Stimulated activated CD8-positive, alpha-beta memory T cell treated with anti-CD3 and anti-CD28 coated beads, Interleukin-15, amount 100 ng/mL, for 24 hours (primary cell): ENCODE data around the gene SERPIND1.

Experiments used
- DNase-seq: peaks from one replicate; pipeline ENCODE4 v3.0.0-alpha.2; 2020; ENCODE audit warnings: low read depth

The SERPIND1 gene

GRCh38 chr22:20776624-20777405 is 2.9 kb downstream of the SERPIND1 start:
- no peak for DNase-seq

DNA sequence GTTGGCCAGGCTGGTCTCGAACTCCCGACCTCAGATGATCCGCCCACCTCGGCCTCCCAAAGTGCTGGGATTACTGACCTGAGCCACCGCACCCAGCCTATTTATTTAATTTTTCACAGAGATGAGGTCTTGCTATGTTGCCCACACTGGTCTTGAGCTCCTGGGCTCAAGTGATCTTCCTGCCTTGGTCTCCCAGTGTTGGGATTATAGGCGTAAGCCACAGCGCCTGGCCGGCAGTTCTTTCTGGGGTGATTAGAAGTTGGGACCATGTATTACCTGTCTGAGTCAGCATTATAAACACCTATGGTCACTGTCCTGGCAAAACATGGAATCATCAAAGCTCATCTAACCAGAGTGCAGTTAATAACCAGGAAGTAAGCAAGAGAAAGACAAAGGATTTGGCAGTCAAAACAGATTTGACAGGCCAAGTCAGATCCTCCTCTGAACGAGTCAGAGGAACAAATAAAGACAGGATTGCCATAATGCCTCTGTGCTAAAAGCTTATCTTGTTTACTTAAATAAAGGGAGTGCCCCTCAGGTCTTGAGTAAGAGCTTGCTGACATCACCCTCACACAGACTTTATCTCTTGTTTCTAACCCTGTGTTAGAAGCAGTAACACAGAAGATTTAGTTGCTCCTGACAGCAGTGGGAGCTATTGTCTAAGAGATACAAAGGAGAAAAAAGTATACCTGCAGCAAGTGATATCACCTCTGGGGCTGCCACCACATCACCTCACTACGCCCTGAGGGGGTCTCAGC is 3.7 kb downstream of the SERPIND1 start:
- DNase-seq: no peak

DNA sequence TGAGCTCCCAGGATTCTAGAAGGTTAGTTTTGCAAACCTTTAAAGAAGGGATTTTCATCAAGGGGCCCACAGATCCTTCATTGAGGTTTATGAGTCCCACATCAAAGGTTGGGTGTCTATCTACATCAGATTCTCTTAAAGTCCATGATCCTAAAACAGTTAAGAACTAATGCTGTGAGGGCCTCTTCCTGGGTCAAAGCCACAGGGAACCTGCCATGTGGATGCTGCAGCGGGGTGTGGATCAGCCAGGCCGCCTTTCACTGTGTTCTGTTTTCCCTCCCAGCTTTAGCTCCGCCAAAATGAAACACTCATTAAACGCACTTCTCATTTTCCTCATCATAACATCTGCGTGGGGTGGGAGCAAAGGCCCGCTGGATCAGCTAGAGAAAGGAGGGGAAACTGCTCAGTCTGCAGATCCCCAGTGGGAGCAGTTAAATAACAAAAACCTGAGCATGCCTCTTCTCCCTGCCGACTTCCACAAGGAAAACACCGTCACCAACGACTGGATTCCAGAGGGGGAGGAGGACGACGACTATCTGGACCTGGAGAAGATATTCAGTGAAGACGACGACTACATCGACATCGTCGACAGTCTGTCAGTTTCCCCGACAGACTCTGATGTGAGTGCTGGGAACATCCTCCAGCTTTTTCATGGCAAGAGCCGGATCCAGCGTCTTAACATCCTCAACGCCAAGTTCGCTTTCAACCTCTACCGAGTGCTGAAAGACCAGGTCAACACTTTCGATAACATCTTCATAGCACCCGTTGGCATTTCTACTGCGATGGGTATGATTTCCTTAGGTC is 5.3 kb downstream of the SERPIND1 start:
- DNase-seq: no peak

GRCh38 chr22:20779818-20780158 is 5.9 kb downstream of the SERPIND1 start:
- no peak for DNase-seq

DNA sequence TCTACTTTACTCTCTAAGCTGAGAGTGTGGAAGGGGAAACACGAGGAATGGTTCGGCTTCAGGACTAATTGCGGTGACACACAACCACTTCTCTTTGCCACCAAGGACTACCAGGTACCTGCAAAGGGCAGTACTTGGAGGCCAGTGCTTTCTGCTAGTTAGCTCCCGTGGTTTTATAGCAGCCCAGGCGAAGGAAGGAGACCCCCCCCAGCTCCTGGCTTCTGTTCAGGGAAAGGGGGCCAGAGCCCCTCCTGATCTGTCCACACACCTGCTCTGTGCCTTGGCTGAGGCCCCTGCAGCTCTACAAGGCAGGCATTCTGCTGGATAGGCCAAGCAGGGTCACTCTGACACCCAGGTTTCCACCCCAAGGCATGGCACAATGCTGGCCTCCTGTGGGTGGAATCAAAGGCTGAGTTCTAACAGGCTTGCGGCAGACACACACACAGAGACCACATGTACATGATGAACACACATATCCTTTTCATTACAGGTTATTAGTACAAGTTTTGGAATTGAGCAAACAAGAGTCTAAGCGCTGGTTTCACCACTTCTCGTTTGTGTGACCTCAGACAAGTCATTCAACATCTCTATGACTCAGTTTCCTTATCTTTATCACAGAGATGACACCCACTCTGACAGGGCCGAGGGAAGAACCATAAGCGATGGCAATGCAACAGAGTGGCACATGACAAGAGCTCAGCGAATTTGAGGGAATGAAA is 7.5 kb downstream of the SERPIND1 start:
- no peak for DNase-seq

- no peak for DNase-seq
These were observed 8.2 kb downstream of the SERPIND1 start for GRCh38 chr22:20782083-20782482.

- no peak for DNase-seq
These were observed 8.8 kb downstream of the SERPIND1 start for GRCh38 chr22:20782596-20783299.

GRCh38 chr22:20783300-20783673 is 9.4 kb downstream of the SERPIND1 start:
- DNase-seq: no peak

- DNase-seq: no peak
These were observed 10.2 kb downstream of the SERPIND1 start for GRCh38 chr22:20783844-20784723.

GRCh38 chr22:20785415-20785814 is 11.5 kb downstream of the SERPIND1 start:
- no peak for DNase-seq

DNA sequence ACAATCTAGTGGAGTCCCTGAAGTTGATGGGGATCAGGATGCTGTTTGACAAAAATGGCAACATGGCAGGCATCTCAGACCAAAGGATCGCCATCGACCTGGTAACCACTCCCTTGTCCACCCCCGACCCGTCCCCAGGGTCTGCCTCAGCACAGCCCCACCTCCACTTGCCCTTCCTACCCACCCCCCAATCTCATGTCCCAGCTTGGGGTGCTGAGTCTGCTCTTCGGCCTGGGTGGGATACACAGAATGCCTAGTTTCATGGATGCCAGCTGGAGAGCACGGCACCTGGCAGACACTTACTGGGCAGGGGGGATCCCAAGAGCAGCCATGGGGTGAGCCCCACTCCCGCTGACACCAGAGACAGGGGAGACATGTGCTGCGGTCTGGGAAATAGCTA is 12.1 kb downstream of the SERPIND1 start:
- DNase-seq: no peak

- no peak for DNase-seq
These were observed 12.6 kb downstream of the SERPIND1 start for GRCh38 chr22:20786536-20786979.

- DNase-seq: no peak
These were observed 13.3 kb downstream of the SERPIND1 start for GRCh38 chr22:20787223-20787622.

- DNase-seq: no peak
These were observed 14.1 kb downstream of the SERPIND1 start for GRCh38 chr22:20787746-20788626.

DNA sequence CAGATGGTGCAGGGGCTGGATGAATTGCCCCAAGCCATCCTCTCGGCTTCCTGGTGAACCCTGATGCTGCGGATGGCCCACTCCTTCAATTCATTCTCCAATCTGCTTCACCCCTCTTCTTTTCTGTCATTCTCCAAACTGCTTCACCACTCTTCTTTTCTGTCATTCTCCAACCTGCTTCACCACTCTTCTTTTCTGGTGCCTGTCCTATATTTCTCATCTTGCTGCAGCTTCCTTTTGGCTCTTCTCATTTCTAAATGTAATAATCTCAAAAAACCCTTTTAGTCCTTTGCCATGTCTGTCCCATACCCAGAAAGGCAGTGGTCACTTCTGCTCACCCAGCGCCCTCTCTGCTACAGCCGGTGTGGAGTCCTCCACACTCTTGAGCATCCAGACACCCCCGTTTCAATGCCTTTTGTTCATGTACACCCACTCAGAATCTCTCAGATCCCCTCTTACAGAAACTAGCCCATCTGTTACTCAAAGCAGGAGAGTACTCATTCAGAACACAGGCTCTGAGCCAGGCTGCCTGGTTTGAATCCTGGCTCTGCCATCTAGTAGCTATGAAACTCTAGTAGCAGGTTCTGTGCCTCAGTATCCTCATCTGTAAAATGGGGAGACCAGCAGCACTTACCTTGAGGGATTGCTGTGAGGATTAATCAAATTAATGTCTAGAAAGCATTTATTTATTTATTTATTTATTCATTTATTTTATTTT is 14.9 kb downstream of the SERPIND1 start:
- no peak for DNase-seq

GRCh38 chr22:20792221-20792965 is 18.5 kb downstream of the SERPIND1 start:
- no peak for DNase-seq

DNA sequence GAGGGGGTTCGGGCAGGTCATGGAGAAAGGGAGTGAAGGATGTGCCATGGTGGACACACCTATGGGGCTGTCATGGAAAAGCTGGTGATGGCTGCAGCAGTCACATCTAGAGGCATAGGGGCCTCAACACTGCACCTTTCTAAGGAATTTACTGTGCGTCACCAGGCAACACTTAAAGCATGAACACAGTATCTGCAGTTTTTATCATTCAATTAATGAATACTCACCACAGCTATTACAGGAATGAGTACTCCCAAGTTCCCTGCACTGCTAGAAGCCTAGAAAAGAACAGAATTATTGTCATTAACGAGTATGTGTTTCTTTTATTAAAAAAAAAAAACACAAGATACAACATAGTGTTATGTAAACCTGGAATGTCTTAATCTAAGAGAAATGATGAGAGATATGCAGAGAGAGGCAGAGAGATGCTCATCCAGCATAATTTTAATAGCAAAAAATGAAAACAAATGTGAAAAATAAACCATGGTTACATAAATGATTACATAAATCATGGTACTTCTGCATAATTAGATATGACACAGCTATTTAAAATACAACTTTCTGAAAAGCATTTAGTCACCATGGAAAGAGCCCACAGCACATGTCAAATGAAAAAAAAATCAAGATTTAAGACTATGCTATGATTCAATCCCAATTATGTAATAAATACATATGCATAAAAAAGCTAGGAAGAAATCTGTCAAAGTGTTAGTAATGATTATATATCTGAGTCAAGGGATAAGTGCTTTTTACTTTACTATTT is 19.2 kb downstream of the SERPIND1 start:
- DNase-seq: no peak
